Progenitor cell of endocrine pancreas (in vitro differentiated cells): ENCODE results near the gene SPAG16. TPM values are rescaled to one million over a fixed set of nuclear protein-coding genes. Genes with fewer than 3 reads are reported as not detected.

Source experiments
- DNase-seq: peaks from one replicate; pipeline ENCODE4 v3.0.0; 2021; ENCODE audit warnings: low spot score; ENCODE audit not compliant: unreplicated experiment
- H3K27ac Mint-ChIP-seq: 2 replicates; pipeline ENCODE4 v1.8.0; 2021; ENCODE audit warnings: mild to moderate bottlenecking, moderate library complexity, mixed read lengths
- H3K27me3 Mint-ChIP-seq: 2 replicates; pipeline ENCODE4 v1.8.0; 2021; ENCODE audit warnings: mixed read lengths
- H3K36me3 Mint-ChIP-seq: 2 replicates; pipeline ENCODE4 v1.8.0; 2022; ENCODE audit warnings: mixed read lengths; ENCODE audit not compliant: insufficient read depth
- H3K4me1 Mint-ChIP-seq: 2 replicates; pipeline ENCODE4 v1.8.0; 2021; ENCODE audit warnings: low read depth, mixed read lengths
- H3K4me3 Mint-ChIP-seq: 2 replicates; pipeline ENCODE4 v1.8.0; 2021; ENCODE audit warnings: low read depth, mild to moderate bottlenecking, moderate library complexity, mixed read lengths
- H3K9me3 Mint-ChIP-seq: 2 replicates; pipeline ENCODE4 v1.8.0; 2021; ENCODE audit warnings: low read depth, mixed read lengths
- total RNA-seq: library from RNA; stranded (reverse); gene quantifications from 2 replicates; pipeline ENCODE4 v1.2.1, GENCODE V29; 2021
- TF ChIP-seq, protein P1 (sequence below): fragments of 200-600 bp; sonication (generic); IDR thresholded peaks from one replicate; pipeline ENCODE4 v1.5.0; 2021; ENCODE audit warnings: antibody characterized with exemption, mild to moderate bottlenecking; ENCODE audit not compliant: unreplicated experiment

The SPAG16 gene
- total RNA-seq, 1 donor from 2014 or later = 52.8 TPM

DNA sequence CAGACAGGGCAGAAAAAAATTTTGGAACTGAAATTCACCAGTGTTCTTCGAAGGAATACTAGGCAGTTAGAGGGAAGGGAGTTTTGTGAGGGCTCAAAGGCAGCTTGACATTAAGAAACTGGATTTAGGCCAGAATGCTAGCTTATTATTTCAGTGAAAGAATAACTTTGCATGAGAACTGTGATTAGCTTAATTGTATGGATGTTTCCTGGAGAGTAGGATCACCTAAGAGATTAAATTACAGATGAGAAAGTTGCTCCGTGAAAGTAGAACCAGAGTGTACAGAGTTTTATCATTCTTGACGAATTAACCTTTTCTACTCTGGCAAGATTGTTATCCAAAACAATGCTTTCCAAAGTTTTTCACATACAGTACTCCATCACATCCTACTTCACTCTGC is 6.2 kb downstream of the SPAG16 start:
- Mint-ChIP-seq H3K9me3 (peaks cover 6% of the 10 kb centered on the region), H3K27me3 (no peaks in the 10 kb centered on the region), H3K4me3 (no peak overlapping the region), H3K36me3 (peaks cover 28% of the 10 kb centered on the region), H3K27ac (no peak overlapping the region), H3K4me1 (peaks cover 10% of the 10 kb centered on the region)
- DNase-seq = no peak
- TF ChIP-seq, protein P1, sequence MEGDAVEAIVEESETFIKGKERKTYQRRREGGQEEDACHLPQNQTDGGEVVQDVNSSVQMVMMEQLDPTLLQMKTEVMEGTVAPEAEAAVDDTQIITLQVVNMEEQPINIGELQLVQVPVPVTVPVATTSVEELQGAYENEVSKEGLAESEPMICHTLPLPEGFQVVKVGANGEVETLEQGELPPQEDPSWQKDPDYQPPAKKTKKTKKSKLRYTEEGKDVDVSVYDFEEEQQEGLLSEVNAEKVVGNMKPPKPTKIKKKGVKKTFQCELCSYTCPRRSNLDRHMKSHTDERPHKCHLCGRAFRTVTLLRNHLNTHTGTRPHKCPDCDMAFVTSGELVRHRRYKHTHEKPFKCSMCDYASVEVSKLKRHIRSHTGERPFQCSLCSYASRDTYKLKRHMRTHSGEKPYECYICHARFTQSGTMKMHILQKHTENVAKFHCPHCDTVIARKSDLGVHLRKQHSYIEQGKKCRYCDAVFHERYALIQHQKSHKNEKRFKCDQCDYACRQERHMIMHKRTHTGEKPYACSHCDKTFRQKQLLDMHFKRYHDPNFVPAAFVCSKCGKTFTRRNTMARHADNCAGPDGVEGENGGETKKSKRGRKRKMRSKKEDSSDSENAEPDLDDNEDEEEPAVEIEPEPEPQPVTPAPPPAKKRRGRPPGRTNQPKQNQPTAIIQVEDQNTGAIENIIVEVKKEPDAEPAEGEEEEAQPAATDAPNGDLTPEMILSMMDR = no peak

DNA sequence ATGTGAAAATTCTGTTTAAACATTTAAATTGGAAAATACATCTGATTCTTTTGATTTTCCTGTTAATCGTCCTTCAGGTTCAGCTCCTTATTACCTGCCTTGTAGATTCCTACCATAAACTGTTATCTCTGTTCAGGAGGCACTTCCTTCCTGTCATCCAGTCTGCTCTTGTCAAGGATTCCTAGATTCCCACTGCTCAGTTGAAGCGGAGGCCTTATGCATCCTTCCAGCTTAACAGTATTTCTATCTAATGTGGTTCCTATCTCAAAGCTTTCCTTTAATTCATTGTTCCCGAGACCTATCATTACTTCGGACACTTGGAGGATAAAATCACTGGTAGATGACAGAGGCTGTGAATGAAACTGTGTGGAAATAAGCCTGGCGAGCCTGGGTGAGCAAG is 12.0 kb downstream of the SPAG16 start:
- Mint-ChIP-seq H3K4me3 (no peak overlapping the region), H3K36me3 (peaks cover 43% of the 10 kb centered on the region), H3K27ac (peak overlapping the region; percentile 82), H3K4me1 (no peaks in the 10 kb centered on the region), H3K9me3 (peaks cover 6% of the 10 kb centered on the region), H3K27me3 (no peaks in the 10 kb centered on the region)
- TF ChIP-seq, protein P1 = no peak
- DNase-seq = no peak

DNA sequence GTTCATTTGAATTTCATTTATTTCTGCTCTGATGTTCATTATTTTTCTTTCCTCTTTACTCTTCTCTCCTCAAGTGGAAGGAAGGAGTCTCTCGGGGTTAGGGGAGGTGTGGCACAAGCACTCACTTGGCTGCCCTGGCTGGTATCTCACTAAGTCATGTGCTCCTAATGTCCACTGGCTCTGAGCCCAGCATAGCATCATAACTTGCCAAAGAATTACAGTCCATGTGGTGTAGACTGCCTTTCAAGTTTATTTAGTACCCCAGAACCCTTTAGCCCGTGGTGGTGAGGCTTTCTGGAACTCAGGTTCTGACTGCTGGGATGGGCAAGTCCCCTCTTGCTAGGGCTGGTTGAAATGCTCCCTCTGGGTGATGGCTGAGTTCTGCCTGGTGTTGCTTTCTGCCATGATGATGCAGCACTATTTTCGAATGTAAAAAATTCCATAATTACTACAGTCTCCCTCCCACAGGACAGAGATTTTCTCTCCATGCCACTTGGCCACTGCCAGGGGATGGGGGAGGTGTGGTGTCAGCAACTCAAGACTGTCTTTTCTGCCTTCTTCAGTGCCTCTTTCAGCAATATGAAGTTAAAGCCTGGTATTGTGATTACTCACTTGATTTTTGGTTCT is 22.2 kb downstream of the SPAG16 start:
- Mint-ChIP-seq H3K36me3 (peaks cover 61% of the 10 kb centered on the region), H3K9me3 (peaks cover 28% of the 10 kb centered on the region), H3K27ac (no peak overlapping the region), H3K4me1 (no peaks in the 10 kb centered on the region), H3K4me3 (no peak overlapping the region), H3K27me3 (no peaks in the 10 kb centered on the region)
- TF ChIP-seq, protein P1 = no peak
- no peak for DNase-seq

DNA sequence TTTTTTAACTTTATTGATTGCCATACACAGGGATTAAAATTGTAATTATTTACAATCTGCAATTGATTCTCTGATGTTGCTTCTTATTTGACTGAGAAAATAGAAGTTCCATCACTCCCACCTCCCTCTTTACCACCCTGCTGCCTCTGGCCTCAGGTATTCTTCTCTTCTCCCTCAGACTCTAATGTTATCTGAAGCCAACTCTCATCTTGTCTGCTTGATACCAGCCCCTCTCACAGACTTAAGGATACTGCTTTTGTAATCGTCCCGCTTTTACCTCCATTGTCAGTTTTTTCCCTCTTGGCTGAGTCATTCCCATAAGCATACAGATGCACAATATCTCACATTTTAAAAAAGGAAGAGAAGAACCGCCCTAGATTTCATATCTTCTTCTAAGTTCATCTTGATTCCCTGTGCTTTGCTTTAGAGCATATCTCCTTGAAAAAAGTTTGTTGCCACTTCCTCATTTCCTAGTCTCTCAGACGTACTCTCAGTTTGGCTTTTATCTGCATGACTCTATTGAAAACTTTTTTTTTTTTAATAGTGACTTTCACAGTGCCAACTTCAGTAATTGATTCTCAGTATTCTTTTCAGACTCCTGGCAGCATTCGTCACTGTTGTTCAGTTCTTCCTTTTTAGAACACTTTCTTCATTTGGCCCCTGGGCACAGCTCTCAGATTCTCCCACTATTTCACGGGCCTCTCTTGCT is 31.1 kb downstream of the SPAG16 start:
- Mint-ChIP-seq H3K36me3 (peaks cover 34% of the 10 kb centered on the region), H3K4me3 (no peak overlapping the region), H3K27me3 (no peaks in the 10 kb centered on the region), H3K4me1 (peaks cover under 1% of the 10 kb centered on the region), H3K27ac (no peak overlapping the region), H3K9me3 (peaks cover 4% of the 10 kb centered on the region)
- no peak for DNase-seq
- TF ChIP-seq, protein P1 = no peak

DNA sequence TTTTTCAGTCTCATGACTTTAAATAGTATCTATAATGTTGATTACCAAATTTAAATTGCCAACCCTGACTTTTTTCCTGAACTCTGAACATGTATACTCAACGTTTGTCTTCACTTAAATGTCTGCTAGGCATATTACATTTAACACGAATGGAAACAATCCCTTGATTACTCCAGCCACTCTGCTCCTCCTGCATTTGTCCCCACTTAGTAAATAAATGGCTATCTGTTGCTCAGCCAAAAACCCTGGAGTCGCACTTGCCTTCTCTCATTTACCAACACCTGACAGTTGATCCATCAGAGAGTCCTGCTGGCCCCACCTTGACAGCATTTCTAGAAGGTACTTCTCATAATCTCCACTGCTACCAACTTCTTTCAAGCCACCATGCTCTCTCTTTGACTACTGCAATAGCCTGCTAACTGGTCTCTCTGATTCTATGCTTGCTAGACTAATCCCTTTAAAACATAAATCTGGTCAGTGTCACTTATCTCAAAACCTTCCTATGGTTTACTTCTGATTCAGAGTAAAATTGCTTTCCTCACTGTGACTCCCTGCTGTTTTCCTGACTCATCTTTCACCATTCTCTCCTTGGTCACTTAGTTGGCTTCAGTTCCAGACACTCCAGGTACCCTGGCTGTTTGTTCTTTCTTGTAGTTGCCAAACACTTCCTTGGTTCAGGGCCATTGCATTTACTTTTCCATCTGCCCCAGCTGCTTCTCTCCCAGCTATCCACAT is 31.9 kb downstream of the SPAG16 start:
- Mint-ChIP-seq H3K27ac (no peak overlapping the region), H3K4me1 (peaks cover 6% of the 10 kb centered on the region), H3K27me3 (no peaks in the 10 kb centered on the region), H3K9me3 (peaks cover 8% of the 10 kb centered on the region), H3K4me3 (no peak overlapping the region), H3K36me3 (peaks cover 39% of the 10 kb centered on the region)
- TF ChIP-seq, protein P1 = no peak
- DNase-seq = no peak
